IMR-90 (cell line): ENCODE results near the gene RAC3. TPM values are rescaled to one million over a fixed set of nuclear protein-coding genes. Genes with fewer than 3 reads are reported as not detected.

Source experiments
- ATAC-seq: fragments of 200-7000 bp; cut with Tn5 transposase; 2 replicates; pipeline ENCODE4 v1.9.1; 2020; ENCODE audit warnings: low read depth, mild to moderate bottlenecking, moderate library complexity
- BruUV-seq: library from RNA; stranded (reverse); fragments of 400-500 nt; replicated peaks from 2 replicates; lab custom pipeline; 2021; lab: Mats Ljungman, UMichigan
- CTCF ChIA-PET: fragments of 300-600 bp; formaldehyde crosslinking; extraction: SDS; loops from one replicate; lab custom pipeline; 2021; ENCODE audit warnings: antibody characterized with exemption; lab: Yijun Ruan, JAX
- POLR2A ChIA-PET: fragments of 300-600 bp; sonication (Branson Sonifier 250); formaldehyde crosslinking; loops from one replicate; lab custom pipeline; 2022; ENCODE audit warnings: antibody characterized with exemption; ENCODE audit not compliant: unreplicated experiment; lab: Charles Lee
- DNase-seq: peaks from one replicate; pipeline ENCODE4 v3.0.0; 2013
- H2AFZ ChIP-seq: replicated peaks from 2 replicates; pipeline ENCODE3; 2013; ENCODE audit warnings: low read length, mild to moderate bottlenecking; ENCODE audit not compliant: poor library complexity
- H2AK5ac ChIP-seq: 2 replicates; pipeline ENCODE4 v1.6.1; 2013; ENCODE audit warnings: low read depth, low read length, inconsistent platforms
- H2AK9ac ChIP-seq: replicated peaks from 2 replicates; pipeline ENCODE3; 2013; ENCODE audit warnings: mild to moderate bottlenecking, low read depth, low read length, moderate library complexity; ENCODE audit not compliant: poor library complexity
- H2BK120ac ChIP-seq: 2 replicates; pipeline ENCODE4 v1.6.1; 2013; ENCODE audit warnings: low read depth, low read length, inconsistent platforms
- H2BK15ac ChIP-seq: 3 replicates; pipeline ENCODE4 v1.6.1; 2013; ENCODE audit warnings: low read depth, low read length, inconsistent platforms
- H2BK20ac ChIP-seq: 2 replicates; pipeline ENCODE4 v1.6.1; 2013; ENCODE audit warnings: low read depth, mild to moderate bottlenecking, inconsistent platforms, low read length, moderate library complexity
- H2BK5ac ChIP-seq: 2 replicates; pipeline ENCODE4 v1.6.1; 2013; ENCODE audit warnings: mild to moderate bottlenecking, low read depth, low read length, inconsistent platforms; ENCODE audit not compliant: poor library complexity, severe bottlenecking
- H3K14ac ChIP-seq: replicated peaks from 2 replicates; pipeline ENCODE4 v1.6.1; 2013; ENCODE audit warnings: low read depth, low read length, inconsistent platforms
- H3K18ac ChIP-seq: 2 replicates; pipeline ENCODE4 v1.6.1; 2013; ENCODE audit warnings: low read depth, low read length, control low read depth
- H3K23ac ChIP-seq: 2 replicates; pipeline ENCODE4 v1.6.1; 2013; ENCODE audit warnings: low read depth, low read length, inconsistent platforms
- H3K27ac ChIP-seq: 2 replicates; pipeline ENCODE4 v1.5.1; 2013; ENCODE audit warnings: mild to moderate bottlenecking, control low read depth, low read length; ENCODE audit not compliant: insufficient read depth
- H3K27me3 ChIP-seq: 2 replicates; pipeline ENCODE4 v1.6.1; 2013; ENCODE audit warnings: low read length; ENCODE audit not compliant: control insufficient read depth, insufficient read depth
- H3K36me3 ChIP-seq: 2 replicates; pipeline ENCODE4 v1.6.1; 2013; ENCODE audit warnings: low read length, mixed read lengths; ENCODE audit not compliant: control insufficient read depth, insufficient read depth
- H3K4ac ChIP-seq: 2 replicates; pipeline ENCODE4 v1.6.1; 2013; ENCODE audit warnings: low read depth, low read length, inconsistent platforms
- H3K4me1 ChIP-seq: 2 replicates; pipeline ENCODE4 v1.6.1; 2013; ENCODE audit warnings: low read length, mixed read lengths; ENCODE audit not compliant: control insufficient read depth, insufficient read depth
- H3K4me2 ChIP-seq: 2 replicates; pipeline ENCODE4 v1.6.1; 2013; ENCODE audit warnings: low read depth, mild to moderate bottlenecking, control low read depth, low read length, moderate library complexity
- H3K4me3 ChIP-seq: 2 replicates; pipeline ENCODE4 v1.5.1; 2013; ENCODE audit warnings: low read depth, mild to moderate bottlenecking, control low read depth, low read length, moderate library complexity; ENCODE audit not compliant: insufficient read depth
- H3K56ac ChIP-seq: 2 replicates; pipeline ENCODE4 v1.6.1; 2013; ENCODE audit warnings: low read length, inconsistent platforms; ENCODE audit not compliant: insufficient read depth; ENCODE audit errors: extremely low read depth
- H3K79me1 ChIP-seq, 2 experiments: 2 replicates each; pipeline ENCODE4 v1.6.1; 2013; ENCODE audit warnings: low read length in 2 of 2, inconsistent platforms in 1 of 2, low read depth in 1 of 2
- H3K9ac ChIP-seq: 2 replicates; pipeline ENCODE4 v1.6.1; 2013; ENCODE audit warnings: low read depth, low read length, control low read depth
- H3K9me1 ChIP-seq: 2 replicates; pipeline ENCODE4 v1.6.1; 2013; ENCODE audit warnings: low read length, inconsistent platforms; ENCODE audit not compliant: insufficient read depth
- H3K9me3 ChIP-seq: 2 replicates; pipeline ENCODE4 v1.6.1; 2013; ENCODE audit warnings: low read length; ENCODE audit not compliant: control insufficient read depth, insufficient read depth
- H4K20me1 ChIP-seq: 2 replicates; pipeline ENCODE4 v1.6.1; 2013; ENCODE audit warnings: low read length, inconsistent platforms; ENCODE audit not compliant: insufficient read depth
- H4K5ac ChIP-seq: 2 replicates; pipeline ENCODE4 v1.6.1; 2013; ENCODE audit warnings: mild to moderate bottlenecking, low read depth, low read length, control low read depth
- H4K8ac ChIP-seq, 2 experiments: 2 replicates each; pipeline ENCODE4 v1.6.1; 2013; ENCODE audit warnings: low read depth in 2 of 2, low read length in 2 of 2, control low read depth in 1 of 2, inconsistent platforms in 1 of 2
- H4K91ac ChIP-seq: 2 replicates; pipeline ENCODE4 v1.6.1; 2013; ENCODE audit warnings: low read depth, low read length, inconsistent platforms; ENCODE audit not compliant: insufficient read depth
- CEBPB ChIP-seq: IDR thresholded peaks from 2 replicates; pipeline ENCODE4 v1.6.1; 2012; ENCODE audit warnings: low read depth, low read length, improper control_type of control experiment
- WGBS, 2 experiments: methylation state at CpG; one replicate each; pipeline versions ENCODE4 v1.1.5 to v1.1.7; 2013; ENCODE audit warnings: missing lambda C conversion rate in 2 of 2; ENCODE audit not compliant: insufficient read length in 1 of 2; ENCODE audit errors: extremely low coverage in 2 of 2; 5-methylcytosine and 5-hydroxymethylcytosine counted together
- dilution Hi-C: fragments of 300-500 bp; cut with HindIII; formaldehyde crosslinking; loops from one replicate; pipeline ENCODE4 v1.14.3; 2018; ENCODE audit warnings: low sequenced_read_pairs; ENCODE audit not compliant: unreplicated experiment
- in situ Hi-C: fragments of 300-500 bp; cut with MboI; formaldehyde crosslinking; loops from 3 replicates; pipeline ENCODE4 v1.14.3; 2019; ENCODE audit warnings: low sequenced_read_pairs, inconsistent platforms, mixed read lengths
- intact Hi-C: fragments of 100-400 bp; cut with micrococcal nuclease; formaldehyde crosslinking; loops from 2 replicates; pipeline ENCODE4 v1.10.0; 2022
- polyA plus RNA-seq, 3 experiments: library from polyadenylated mRNA; depleted of rRNA; stranded (reverse); fragments of >200 nt; gene quantifications; 2 replicates each; pipeline ENCODE4 v1.2.3, GENCODE V29; 2012; ENCODE audit warnings: low replicate concordance in 1 of 3
- total RNA-seq: library from RNA; depleted of rRNA; stranded (reverse); fragments of >200 nt; gene quantifications from 2 replicates; pipeline ENCODE4 v1.2.3, GENCODE V29; 2012

RAC3 gene
- total and polyA plus RNA-seq, 2 of the 4 experiments (the other 2 are of a cell fraction), result 5.7 to 23.4 TPM

DNA sequence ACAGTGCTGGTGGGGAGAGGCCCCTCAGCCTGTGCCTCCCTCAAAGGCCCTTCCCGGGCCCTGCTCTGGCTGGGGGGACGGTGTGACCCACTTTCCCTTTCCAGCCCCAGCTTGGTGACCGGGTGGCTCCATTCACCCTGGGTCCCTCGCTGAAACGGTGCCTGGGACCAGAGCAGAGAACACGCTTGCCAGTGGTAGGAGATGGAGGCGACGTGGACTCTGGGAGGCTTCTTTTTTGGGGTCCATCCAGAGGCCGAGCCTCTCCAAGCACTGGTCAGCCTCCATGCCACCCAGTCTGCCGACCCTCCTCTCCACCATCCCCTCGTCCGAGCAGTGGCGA is 16.5 kb upstream of the RAC3 start:
- DNase-seq, result no peak
- in situ Hi-C loops, result loop anchor here (5.0 kb wide), 1 partner anchor 48 kb away; no protein-coding TSS in a partner anchor
- 84% methylated on average over 6 of the region's 13 CpGs; no CpG with 5 or more reads in 1 of the 2 experiments for WGBS, 2 experiments

More for the DNA sequence above, 16.5 kb upstream of the RAC3 start:
- Histone ChIP-seq H2BK5ac (no peak overlapping the region), H3K9ac (no peak overlapping the region), H3K9me3 (no peaks in the 10 kb centered on the region), H4K5ac (no peak overlapping the region), H2BK20ac (no peak overlapping the region), H3K23ac (no peak overlapping the region), H2AFZ (no peak overlapping the region), H2AK9ac (no peak overlapping the region), H2AK5ac (no peak overlapping the region), H3K9me1 (no peaks in the 10 kb centered on the region), H3K27ac (no peak overlapping the region), H2BK120ac (no peak overlapping the region), H3K79me1 (peaks cover 0 to 8% of the 10 kb centered on the region in 2 experiments; a peak in 1 of 4 replicates), H2BK15ac (no peak overlapping the region), H3K14ac (no peak overlapping the region), H3K4me1 (no peaks in the 10 kb centered on the region), H3K4me3 (no peak overlapping the region), H4K20me1 (peaks cover under 1% of the 10 kb centered on the region; the same call in 1 of the 2 replicates), H3K36me3 (peaks cover 10% of the 10 kb centered on the region; the same call in 1 of the 2 replicates), H3K56ac (no peak overlapping the region), H4K8ac (no peak overlapping the region), H4K91ac (no peak overlapping the region), H3K4ac (no peak overlapping the region), H3K18ac (no peak overlapping the region), H3K4me2 (no peak overlapping the region), H3K27me3 (no peaks in the 10 kb centered on the region)
- no peak for TF ChIP-seq CEBPB
- dilution Hi-C loops (no loop called here), intact Hi-C loops (no loop called here)
- POLR2A ChIA-PET, result no interaction called here
- no TSS peak for BruUV-seq
- no peak for ATAC-seq
- CTCF ChIA-PET, result no interaction called here
